HTR-8/SVneo (cell line): Measurements from ENCODE around the gene CETP.
"Not testable (repeated sequence)": the region's sequence is repeated elsewhere in the genome, so short reads cannot be mapped to it uniquely, and the experiment has no call there.

Experiments used
- DNase-seq: peaks from one replicate; pipeline ENCODE4 v3.0.0; 2011; ENCODE audit warnings: low spot score, mixed read lengths; ENCODE audit not compliant: insufficient read length
- FAIRE-seq: peaks from 2 replicates; lab custom pipeline; 2011; peaks lifted over from hg19 to GRCh38; lab: Jason Lieb, UNC

Gene CETP

GRCh38 chr16:56975714-56976113, 14.0 kb downstream of the CETP start:
- no peak for FAIRE-seq
- DNase-seq = no peak

GRCh38 chr16:56977216-56977615, 15.5 kb downstream of the CETP start:
- FAIRE-seq (peak; percentile 54), DNase-seq (no peak)

GRCh38 chr16:56977823-56978430, 16.2 kb downstream of the CETP start:
- DNase-seq = no peak
- no peak for FAIRE-seq

GRCh38 chr16:56980201-56980535, 18.4 kb downstream of the CETP start:
- DNase-seq (no peak), FAIRE-seq (no peak)

- no peak for FAIRE-seq
Observed at GRCh38 chr16:56980792-56981724, 19.3 kb downstream of the CETP start.

GRCh38 chr16:56981729-56982271, 20.1 kb downstream of the CETP start:
- FAIRE-seq = no peak
- no peak for DNase-seq

More at GRCh38 chr16:56980792-56981724, 19.3 kb downstream of the CETP start:
- no peak for DNase-seq

- DNase-seq (no peak), FAIRE-seq (no peak)
Observed at GRCh38 chr16:56982695-56983094, 20.9 kb downstream of the CETP start.

GRCh38 chr16:56983211-56983751, 21.5 kb downstream of the CETP start:
- FAIRE-seq (no peak), DNase-seq (no peak)

- FAIRE-seq (no peak), DNase-seq (no peak)
Observed at GRCh38 chr16:56984639-56985038, 22.9 kb downstream of the CETP start.

- DNase-seq = peak; percentile 75
- no peak for FAIRE-seq
Observed at GRCh38 chr16:56985288-56985961, 23.7 kb downstream of the CETP start.

- no peak for FAIRE-seq
- DNase-seq = no peak
Observed at GRCh38 chr16:56985962-56986360, 24.2 kb downstream of the CETP start.

GRCh38 chr16:56986361-56986760, 24.6 kb downstream of the CETP start:
- FAIRE-seq (no peak), DNase-seq (no peak)

GRCh38 chr16:56986908-56987307, 25.2 kb downstream of the CETP start:
- peak; percentile 75 for FAIRE-seq
- DNase-seq = not testable (repeated sequence)

- FAIRE-seq (no peak), DNase-seq (no peak)
Observed at GRCh38 chr16:56987692-56988091, 25.9 kb downstream of the CETP start.

GRCh38 chr16:56988161-56988947, 26.6 kb downstream of the CETP start:
- DNase-seq (no peak), FAIRE-seq (peak; percentile 88)

GRCh38 chr16:56988948-56989945, 27.5 kb downstream of the CETP start, which contains the start of gene NLRC5:
TSS of gene NLRC5 (plus strand) at chr16:56989557. CDS start at chr16:57020713, 31,156 bp downstream.
- FAIRE-seq = peak; percentile 13
- peak; percentile 80 for DNase-seq

GRCh38 chr16:56989988-56990387, 28.2 kb downstream of the CETP start:
- FAIRE-seq = no peak
- no peak for DNase-seq
